HCT116 (cell line): ENCODE measurements around the gene AGTPBP1. TPM values are rescaled to one million over a fixed set of nuclear protein-coding genes. Genes with fewer than 3 reads are reported as not detected.

Experiments used
- ATAC-seq: fragments of 200-7000 bp; cut with Tn5 transposase; 2 replicates; pipeline ENCODE4 v1.9.1; 2020; ENCODE audit warnings: mild to moderate bottlenecking, moderate library complexity
- BruUV-seq: library from RNA; stranded (reverse); fragments of 400-500 nt; replicated peaks from 2 replicates; lab custom pipeline; 2021; lab: Mats Ljungman, UMichigan
- CTCF ChIA-PET: fragments of 300-600 bp; sonication (Branson Sonifier 250); formaldehyde crosslinking; loops from one replicate; lab custom pipeline; 2021; ENCODE audit warnings: antibody characterized with exemption; lab: Charles Lee
- POLR2A ChIA-PET: fragments of 300-600, 350-600 bp; sonication (Branson Sonifier 250); formaldehyde crosslinking; loops from one replicate; lab custom pipeline; 2021; ENCODE audit warnings: antibody characterized with exemption; lab: Charles Lee
- RAD21 ChIA-PET, 2 experiments: fragments of 300-600 bp; sonication (Branson Sonifier 250); formaldehyde crosslinking; loops; one replicate each; lab custom pipeline; 2023; ENCODE audit warnings: low total read pairs in 2 of 2; ENCODE audit not compliant: uncharacterized antibody in 2 of 2, unreplicated experiment in 2 of 2, low non-redundant PET in 1 of 2; lab: Charles Lee
- DNase-seq: peaks from one replicate; pipeline ENCODE4 v3.0.0-alpha.2; 2010; ENCODE audit warnings: low read depth, low spot score
- H2AFZ ChIP-seq: fragments of 200-600 bp; shearing (Covaris generic), sonication (generic); 2 replicates; pipeline ENCODE4 v1.6.1; 2017; ENCODE audit warnings: low read depth, mixed run types, mixed read lengths, antibody characterized with exemption, low read length; ENCODE audit not compliant: poor library complexity, severe bottlenecking
- H3K27ac ChIP-seq: 2 replicates; pipeline ENCODE4 v1.5.1; 2012; ENCODE audit warnings: low read depth, low read length
- H3K27me3 ChIP-seq: fragments of 200-600 bp; sonication (generic); 2 replicates; pipeline ENCODE4 v1.6.1; 2016; ENCODE audit warnings: mixed run types, low read length, mixed read lengths; ENCODE audit not compliant: insufficient read depth
- H3K36me3 ChIP-seq, 2 experiments: fragments of 200-500 bp in 1 of 2; fragments of 200-600 bp in 1 of 2; sonication (Bioruptor generic) in 1 of 2; sonication (generic) in 1 of 2; 2 replicates each; pipeline versions ENCODE4 v1.5.1 to v1.6.1; 2014 to 2016; ENCODE audit warnings: low read length in 2 of 2, inconsistent platforms in 1 of 2, mixed read lengths in 1 of 2, mixed run types in 1 of 2; ENCODE audit not compliant: insufficient read depth in 2 of 2, control insufficient read depth in 1 of 2
- H3K4me1 ChIP-seq, 2 experiments: fragments of 200-600 bp in 1 of 2; sonication (generic) in 1 of 2; 2 replicates each; pipeline versions ENCODE4 v1.5.1 to v1.6.1; 2012 to 2017; ENCODE audit warnings: low read length in 2 of 2, inconsistent platforms in 1 of 2, mild to moderate bottlenecking in 1 of 2, mixed read lengths in 1 of 2, mixed run types in 1 of 2, moderate library complexity in 1 of 2; ENCODE audit not compliant: insufficient read depth in 2 of 2, control insufficient read depth in 1 of 2
- H3K4me2 ChIP-seq: fragments of 200-600 bp; sonication (generic); 2 replicates; pipeline ENCODE4 v1.6.1; 2017; ENCODE audit warnings: mixed run types, low read length, mixed read lengths
- H3K4me3 ChIP-seq, 2 experiments: fragments of 200-600 bp in 1 of 2; sonication (generic) in 1 of 2; replicated peaks in 1 of 2; 2 replicates each; pipeline ENCODE4 v1.5.1; 2011 to 2016; ENCODE audit warnings: low read length in 2 of 2, control low read depth in 1 of 2, low read depth in 1 of 2, mild to moderate bottlenecking in 1 of 2, mixed read lengths in 1 of 2, mixed run types in 1 of 2
- H3K79me2 ChIP-seq: fragments of 200-600 bp; sonication (generic); 2 replicates; pipeline ENCODE4 v1.6.1; 2017; ENCODE audit warnings: mild to moderate bottlenecking, mixed run types, low read length, moderate library complexity, mixed read lengths; ENCODE audit not compliant: insufficient read depth
- H3K9ac ChIP-seq: fragments of 200-600 bp; sonication (generic); 2 replicates; pipeline ENCODE4 v1.6.1; 2016; ENCODE audit warnings: low read length, mixed read lengths
- H3K9me2 ChIP-seq: fragments of 200-600 bp; sonication (generic), shearing (Covaris generic); 2 replicates; pipeline ENCODE4 v1.6.1; 2017; ENCODE audit warnings: mixed run types, mild to moderate bottlenecking, moderate library complexity; ENCODE audit not compliant: insufficient read depth
- H3K9me3 ChIP-seq, 2 experiments: fragments of 200-500 bp in 1 of 2; fragments of 200-600 bp in 1 of 2; sonication (Bioruptor generic) in 1 of 2; sonication (generic) in 1 of 2; 2 replicates each; pipeline ENCODE4 v1.6.1; 2014 to 2017; ENCODE audit warnings: low read length in 2 of 2, mixed read lengths in 2 of 2, inconsistent platforms in 1 of 2, low read depth in 1 of 2, mild to moderate bottlenecking in 1 of 2, mixed run types in 1 of 2, moderate library complexity in 1 of 2; ENCODE audit not compliant: control insufficient read depth in 1 of 2, insufficient read depth in 1 of 2
- H4K20me1 ChIP-seq: fragments of 200-600 bp; sonication (generic), shearing (Covaris generic); 2 replicates; pipeline ENCODE4 v1.6.1; 2017; ENCODE audit warnings: mixed run types, mild to moderate bottlenecking, moderate library complexity; ENCODE audit not compliant: insufficient read depth
- CBX3 ChIP-seq: IDR thresholded peaks from 2 replicates; pipeline ENCODE4 v1.6.1; 2012; ENCODE audit warnings: low read depth
- CEBPB ChIP-seq: IDR thresholded peaks from 2 replicates; pipeline ENCODE4 v1.6.1; 2012; ENCODE audit warnings: low read depth
- EZH2 ChIP-seq: fragments of 200-600 bp; sonication (generic); IDR thresholded peaks from 2 replicates; pipeline ENCODE4 v1.6.1; 2017; ENCODE audit warnings: antibody characterized with exemption, mixed run types
- EZH2phosphoT487 ChIP-seq: fragments of 200-600 bp; IDR thresholded peaks from 2 replicates; pipeline ENCODE4 v1.6.1; 2018; ENCODE audit warnings: antibody characterized with exemption, borderline replicate concordance
- FOSL1 ChIP-seq: IDR thresholded peaks from 2 replicates; pipeline ENCODE4 v1.6.1; 2012; ENCODE audit warnings: low read depth
- SIN3A ChIP-seq: IDR thresholded peaks from 2 replicates; pipeline ENCODE4 v1.6.1; 2012; ENCODE audit warnings: low read depth
- SP1 ChIP-seq: IDR thresholded peaks from 2 replicates; pipeline ENCODE4 v1.6.1; 2012; ENCODE audit warnings: low read depth
- SRF ChIP-seq: IDR thresholded peaks from 2 replicates; pipeline ENCODE4 v1.6.1; 2012; ENCODE audit warnings: low read depth
- intact Hi-C: fragments of 100-400 bp; cut with micrococcal nuclease; formaldehyde crosslinking; loops from 2 replicates; pipeline ENCODE4 v1.10.0; 2022
- total RNA-seq: library from RNA; stranded (reverse); gene quantifications from one replicate; pipeline ENCODE4 v1.2.1, GENCODE V29; 2021; ENCODE audit not compliant: unreplicated experiment
- TF ChIP-seq, protein P1 (sequence below): IDR thresholded peaks from 2 replicates; pipeline ENCODE4 v1.6.1; 2012; ENCODE audit warnings: low read depth

AGTPBP1 gene
- total RNA-seq, 1 experiment from 2014 or later = 17.4 TPM

DNA sequence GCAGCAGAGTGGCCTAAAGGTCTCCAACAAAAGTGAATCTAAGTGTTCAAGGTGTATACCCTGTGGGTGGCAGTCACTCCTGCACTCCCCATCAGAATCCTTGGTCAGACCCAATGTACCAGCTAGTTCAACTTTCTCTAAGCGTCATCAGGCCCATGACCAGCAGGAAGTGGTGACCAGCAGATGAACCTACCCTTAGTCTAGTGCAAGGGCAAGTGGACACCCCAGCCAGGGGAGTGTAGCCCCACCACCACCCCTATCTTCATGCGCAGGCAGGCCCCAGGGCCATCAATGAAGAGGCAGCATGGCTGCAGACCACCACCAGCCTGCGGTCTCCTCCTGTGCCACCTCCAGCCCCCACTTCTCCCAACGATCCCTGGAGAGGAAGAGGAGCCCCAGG is 213.1 kb downstream of the AGTPBP1 start:
- H3K27me3 ChIP-seq = 0 out of 2 replicates have a peak, but pooled peaks cover 3% of the 10 kb centered on the region
- RAD21 ChIA-PET = no interaction called here

DNA sequence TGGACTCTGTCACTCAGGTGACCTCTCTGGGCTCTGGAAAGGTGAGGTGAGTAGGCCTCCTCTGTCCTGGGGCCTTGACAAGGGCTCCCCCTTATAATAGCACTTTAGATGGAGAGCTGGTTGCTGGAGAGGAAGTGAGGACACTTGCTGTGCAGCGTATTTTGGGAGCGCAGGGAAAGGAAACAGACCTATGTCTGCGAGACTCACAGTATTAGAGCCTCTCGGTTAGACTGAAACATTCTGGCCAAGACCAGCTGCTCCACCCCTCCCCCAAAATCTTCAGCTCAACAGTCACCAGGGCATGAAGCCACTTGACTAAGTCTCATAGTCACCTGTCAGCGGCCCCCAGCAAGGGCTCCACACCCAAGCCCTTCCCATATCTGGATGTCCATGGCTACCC is 213.6 kb downstream of the AGTPBP1 start:
- Histone ChIP-seq H3K79me2 (no peaks in the 10 kb centered on the region), H3K27me3 (0 out of 2 replicates have a peak, but pooled peaks cover 3% of the 10 kb centered on the region), H3K36me3 (no peaks in the 10 kb centered on the region; a peak in 1 of 4 replicates), H3K9ac (no peak overlapping the region), H3K9me2 (no peaks in the 10 kb centered on the region), H4K20me1 (no peaks in the 10 kb centered on the region), H3K4me2 (no peak overlapping the region), H3K4me3 (no peak overlapping the region), H2AFZ (no peak overlapping the region), H3K27ac (no peak overlapping the region), H3K9me3 (no peaks in the 10 kb centered on the region), H3K4me1 (no peaks in the 10 kb centered on the region)
- ATAC-seq = no peak
- RAD21 ChIA-PET = no interaction called here
- POLR2A ChIA-PET = no interaction called here
- TF ChIP-seq, protein P1, sequence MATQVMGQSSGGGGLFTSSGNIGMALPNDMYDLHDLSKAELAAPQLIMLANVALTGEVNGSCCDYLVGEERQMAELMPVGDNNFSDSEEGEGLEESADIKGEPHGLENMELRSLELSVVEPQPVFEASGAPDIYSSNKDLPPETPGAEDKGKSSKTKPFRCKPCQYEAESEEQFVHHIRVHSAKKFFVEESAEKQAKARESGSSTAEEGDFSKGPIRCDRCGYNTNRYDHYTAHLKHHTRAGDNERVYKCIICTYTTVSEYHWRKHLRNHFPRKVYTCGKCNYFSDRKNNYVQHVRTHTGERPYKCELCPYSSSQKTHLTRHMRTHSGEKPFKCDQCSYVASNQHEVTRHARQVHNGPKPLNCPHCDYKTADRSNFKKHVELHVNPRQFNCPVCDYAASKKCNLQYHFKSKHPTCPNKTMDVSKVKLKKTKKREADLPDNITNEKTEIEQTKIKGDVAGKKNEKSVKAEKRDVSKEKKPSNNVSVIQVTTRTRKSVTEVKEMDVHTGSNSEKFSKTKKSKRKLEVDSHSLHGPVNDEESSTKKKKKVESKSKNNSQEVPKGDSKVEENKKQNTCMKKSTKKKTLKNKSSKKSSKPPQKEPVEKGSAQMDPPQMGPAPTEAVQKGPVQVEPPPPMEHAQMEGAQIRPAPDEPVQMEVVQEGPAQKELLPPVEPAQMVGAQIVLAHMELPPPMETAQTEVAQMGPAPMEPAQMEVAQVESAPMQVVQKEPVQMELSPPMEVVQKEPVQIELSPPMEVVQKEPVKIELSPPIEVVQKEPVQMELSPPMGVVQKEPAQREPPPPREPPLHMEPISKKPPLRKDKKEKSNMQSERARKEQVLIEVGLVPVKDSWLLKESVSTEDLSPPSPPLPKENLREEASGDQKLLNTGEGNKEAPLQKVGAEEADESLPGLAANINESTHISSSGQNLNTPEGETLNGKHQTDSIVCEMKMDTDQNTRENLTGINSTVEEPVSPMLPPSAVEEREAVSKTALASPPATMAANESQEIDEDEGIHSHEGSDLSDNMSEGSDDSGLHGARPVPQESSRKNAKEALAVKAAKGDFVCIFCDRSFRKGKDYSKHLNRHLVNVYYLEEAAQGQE = no peak
- no peak for TF ChIP-seq SP1
- TF ChIP-seq CEBPB = no peak
- TF ChIP-seq FOSL1 = no peak
- no peak for TF ChIP-seq CBX3
- no peak for TF ChIP-seq SRF
- TF ChIP-seq SIN3A = no peak
- TF ChIP-seq EZH2phosphoT487 = no peak
- CTCF ChIA-PET = no interaction called here
- no TSS peak for BruUV-seq
- intact Hi-C loops = no loop called here
- DNase-seq = no peak

More for the DNA sequence above, 213.1 kb downstream of the AGTPBP1 start:
- ChIA-PET POLR2A (no interaction called here), CTCF (no interaction called here)
- no peaks in the 10 kb centered on the region for H4K20me1 ChIP-seq
- H3K4me2 ChIP-seq = no peak overlapping the region
- H2AFZ ChIP-seq = no peak overlapping the region
- H3K27ac ChIP-seq = no peak overlapping the region
- H3K36me3 ChIP-seq = no peaks in the 10 kb centered on the region; a peak in 1 of 4 replicates
- ATAC-seq = no peak
- H3K79me2 ChIP-seq = no peaks in the 10 kb centered on the region
- intact Hi-C loops = no loop called here
- no peak overlapping the region for H3K9ac ChIP-seq
- BruUV-seq = no TSS peak
- no peak for DNase-seq
- H3K9me3 ChIP-seq = no peaks in the 10 kb centered on the region
- no peaks in the 10 kb centered on the region for H3K4me1 ChIP-seq
- TF ChIP-seq EZH2 = no peak
- no peak overlapping the region for H3K4me3 ChIP-seq
- no peaks in the 10 kb centered on the region for H3K9me2 ChIP-seq
